HL-60 (cell line): ENCODE results near the gene ULK2.

Experiments used
- DNase-seq, 2 experiments: peaks; one replicate each; pipeline ENCODE4 v3.0.0-alpha.2; 2010 to 2020; ENCODE audit warnings: low read depth in 1 of 2, low spot score in 1 of 2
- H3K27ac ChIP-seq: fragments of 250-450 bp; sonication (Bioruptor Pico); replicated peaks from 2 replicates; pipeline ENCODE4 v1.5.1; 2020; ENCODE audit warnings: mild to moderate bottlenecking, moderate library complexity
- H3K27me3 ChIP-seq: fragments of 250-450 bp; sonication (Bioruptor Pico); 2 replicates; pipeline ENCODE4 v1.5.1; 2021; ENCODE audit warnings: mild to moderate bottlenecking, moderate library complexity; ENCODE audit not compliant: insufficient read depth, poor library complexity, severe bottlenecking
- H3K4me3 ChIP-seq: replicated peaks from 2 replicates; pipeline ENCODE4 v1.5.1; 2011; ENCODE audit warnings: mild to moderate bottlenecking, control low read depth, low read length; ENCODE audit not compliant: insufficient read depth
- GABPA ChIP-seq: IDR thresholded peaks from 2 replicates; pipeline ENCODE4 v1.6.1; 2012; ENCODE audit warnings: low read depth
- POLR2AphosphoS5 ChIP-seq: IDR thresholded peaks from 2 replicates; pipeline ENCODE4 v1.6.1; 2012; ENCODE audit warnings: low read depth
- SPI1 ChIP-seq: IDR thresholded peaks from 2 replicates; pipeline ENCODE4 v1.6.1; 2012; ENCODE audit warnings: low read depth, mild to moderate bottlenecking, borderline replicate concordance
- TF ChIP-seq, protein P1 (sequence below): IDR thresholded peaks from 2 replicates; pipeline ENCODE4 v1.6.1; 2012; ENCODE audit warnings: low read depth; ENCODE audit not compliant: insufficient replicate concordance
- TF ChIP-seq, protein P2 (sequence below): IDR thresholded peaks from one replicate; pipeline ENCODE4 v1.5.1; 2011; ENCODE audit warnings: low read length, control low read depth, inconsistent platforms; ENCODE audit not compliant: insufficient read depth

The ULK2 gene

GRCh38 chr17:19744492-19744891 lies 123.2 kb downstream of the ULK2 start:
- Histone ChIP-seq H3K4me3 (peak overlapping the region; percentile 25), H3K27me3 (no peaks in the 10 kb centered on the region), H3K27ac (no peak overlapping the region)
- TF ChIP-seq GABPA: peak; percentile 24; the same call in 1 of the 2 replicates
- TF ChIP-seq, protein P1, sequence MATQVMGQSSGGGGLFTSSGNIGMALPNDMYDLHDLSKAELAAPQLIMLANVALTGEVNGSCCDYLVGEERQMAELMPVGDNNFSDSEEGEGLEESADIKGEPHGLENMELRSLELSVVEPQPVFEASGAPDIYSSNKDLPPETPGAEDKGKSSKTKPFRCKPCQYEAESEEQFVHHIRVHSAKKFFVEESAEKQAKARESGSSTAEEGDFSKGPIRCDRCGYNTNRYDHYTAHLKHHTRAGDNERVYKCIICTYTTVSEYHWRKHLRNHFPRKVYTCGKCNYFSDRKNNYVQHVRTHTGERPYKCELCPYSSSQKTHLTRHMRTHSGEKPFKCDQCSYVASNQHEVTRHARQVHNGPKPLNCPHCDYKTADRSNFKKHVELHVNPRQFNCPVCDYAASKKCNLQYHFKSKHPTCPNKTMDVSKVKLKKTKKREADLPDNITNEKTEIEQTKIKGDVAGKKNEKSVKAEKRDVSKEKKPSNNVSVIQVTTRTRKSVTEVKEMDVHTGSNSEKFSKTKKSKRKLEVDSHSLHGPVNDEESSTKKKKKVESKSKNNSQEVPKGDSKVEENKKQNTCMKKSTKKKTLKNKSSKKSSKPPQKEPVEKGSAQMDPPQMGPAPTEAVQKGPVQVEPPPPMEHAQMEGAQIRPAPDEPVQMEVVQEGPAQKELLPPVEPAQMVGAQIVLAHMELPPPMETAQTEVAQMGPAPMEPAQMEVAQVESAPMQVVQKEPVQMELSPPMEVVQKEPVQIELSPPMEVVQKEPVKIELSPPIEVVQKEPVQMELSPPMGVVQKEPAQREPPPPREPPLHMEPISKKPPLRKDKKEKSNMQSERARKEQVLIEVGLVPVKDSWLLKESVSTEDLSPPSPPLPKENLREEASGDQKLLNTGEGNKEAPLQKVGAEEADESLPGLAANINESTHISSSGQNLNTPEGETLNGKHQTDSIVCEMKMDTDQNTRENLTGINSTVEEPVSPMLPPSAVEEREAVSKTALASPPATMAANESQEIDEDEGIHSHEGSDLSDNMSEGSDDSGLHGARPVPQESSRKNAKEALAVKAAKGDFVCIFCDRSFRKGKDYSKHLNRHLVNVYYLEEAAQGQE: no peak
- DNase-seq: no peak

DNA sequence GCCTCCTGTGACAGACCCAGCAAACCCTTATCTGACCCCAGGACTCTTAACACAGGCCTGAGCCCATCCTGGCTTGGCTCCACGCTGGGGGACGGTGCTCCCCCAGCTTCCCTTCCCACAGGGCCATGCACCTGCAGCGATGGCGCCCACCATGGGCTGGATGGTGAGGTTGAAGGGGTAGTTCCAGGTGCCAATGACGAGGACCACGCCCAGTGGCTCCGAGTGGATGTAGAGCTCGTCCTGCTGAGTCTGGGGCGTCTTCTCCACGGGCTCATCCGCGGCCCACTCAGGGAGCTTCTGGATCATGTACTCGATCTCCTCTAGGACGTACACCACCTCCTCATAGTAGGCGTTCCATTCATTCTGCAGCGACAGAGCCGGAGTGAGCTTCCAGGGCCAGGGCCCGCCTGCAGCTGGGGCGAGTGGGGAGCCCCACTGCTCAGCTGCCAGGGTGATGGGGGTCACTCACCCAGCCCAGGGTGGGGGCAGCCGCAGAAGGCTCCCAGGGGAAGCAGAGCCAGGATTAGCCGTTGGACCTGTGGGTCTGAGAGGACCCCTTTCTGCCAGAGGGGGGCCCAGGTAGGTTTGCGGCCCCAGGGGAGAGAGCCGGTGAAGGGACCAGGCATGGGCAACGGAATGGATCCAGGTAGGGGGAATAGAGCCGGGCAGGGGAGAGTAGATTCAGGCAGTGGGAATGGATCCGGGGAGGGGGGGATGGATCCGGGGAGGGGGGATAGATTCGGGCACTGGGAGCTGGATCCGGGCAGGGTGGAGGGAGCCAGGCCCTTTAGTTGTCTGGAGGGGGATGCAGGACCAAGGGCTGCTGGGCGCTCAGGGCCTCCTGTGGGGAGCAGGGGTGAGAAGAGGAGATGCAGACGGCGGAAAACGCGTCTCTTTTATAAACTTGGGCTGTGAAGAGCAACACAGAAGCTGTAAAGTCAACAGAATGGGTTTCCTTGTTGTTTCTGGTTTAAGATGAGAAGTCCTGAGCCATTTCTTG lies 124.3 kb downstream of the ULK2 start:
- no peak overlapping the region for H3K27ac ChIP-seq

GRCh38 chr17:19742495-19742894 lies 125.2 kb downstream of the ULK2 start:
- Histone ChIP-seq H3K4me3 (no peak overlapping the region), H3K27me3 (no peaks in the 10 kb centered on the region), H3K27ac (no peak overlapping the region)
- DNase-seq: no peak
- TF ChIP-seq, protein P2, sequence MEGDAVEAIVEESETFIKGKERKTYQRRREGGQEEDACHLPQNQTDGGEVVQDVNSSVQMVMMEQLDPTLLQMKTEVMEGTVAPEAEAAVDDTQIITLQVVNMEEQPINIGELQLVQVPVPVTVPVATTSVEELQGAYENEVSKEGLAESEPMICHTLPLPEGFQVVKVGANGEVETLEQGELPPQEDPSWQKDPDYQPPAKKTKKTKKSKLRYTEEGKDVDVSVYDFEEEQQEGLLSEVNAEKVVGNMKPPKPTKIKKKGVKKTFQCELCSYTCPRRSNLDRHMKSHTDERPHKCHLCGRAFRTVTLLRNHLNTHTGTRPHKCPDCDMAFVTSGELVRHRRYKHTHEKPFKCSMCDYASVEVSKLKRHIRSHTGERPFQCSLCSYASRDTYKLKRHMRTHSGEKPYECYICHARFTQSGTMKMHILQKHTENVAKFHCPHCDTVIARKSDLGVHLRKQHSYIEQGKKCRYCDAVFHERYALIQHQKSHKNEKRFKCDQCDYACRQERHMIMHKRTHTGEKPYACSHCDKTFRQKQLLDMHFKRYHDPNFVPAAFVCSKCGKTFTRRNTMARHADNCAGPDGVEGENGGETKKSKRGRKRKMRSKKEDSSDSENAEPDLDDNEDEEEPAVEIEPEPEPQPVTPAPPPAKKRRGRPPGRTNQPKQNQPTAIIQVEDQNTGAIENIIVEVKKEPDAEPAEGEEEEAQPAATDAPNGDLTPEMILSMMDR: no peak
- TF ChIP-seq SPI1: no peak
- no peak for TF ChIP-seq GABPA
- TF ChIP-seq, protein P1: no peak
- no peak for TF ChIP-seq POLR2AphosphoS5

More for the DNA sequence above, 124.3 kb downstream of the ULK2 start:
- DNase-seq: no peak
- TF ChIP-seq, protein P2: no peak
- TF ChIP-seq, protein P1: no peak
- no peak for TF ChIP-seq SPI1
- TF ChIP-seq GABPA: no peak
- no peak for TF ChIP-seq POLR2AphosphoS5
- no peaks in the 10 kb centered on the region for H3K27me3 ChIP-seq
- no peak overlapping the region for H3K4me3 ChIP-seq
